Spleen (tissue), 11 donors: ENCODE results near the gene TUBGCP6. TPM values are rescaled to one million over a fixed set of nuclear protein-coding genes. Genes with fewer than 3 reads are reported as not detected.

Experiments
- DNase-seq: peaks from one replicate; pipeline ENCODE4 v3.0.0-alpha.2; 2020
- H3K27ac ChIP-seq, 8 donors: fragments of 200-600 bp; sonication (generic) in 7 of 8; 1 replicate in 4 of 8; 2 replicates in 4 of 8; pipeline versions ENCODE4 v1.5.0 to v1.8.0; 2016 to 2021; ENCODE audit warnings: inconsistent platforms in 4 of 8, mild to moderate bottlenecking in 4 of 8, moderate library complexity in 1 of 8
- H3K27me3 ChIP-seq, 7 donors: fragments of 200-600 bp; sonication (generic) in 6 of 7; replicated peaks in 1 of 7; 1 replicate in 4 of 7; 2 replicates in 3 of 7; pipeline versions ENCODE4 v1.5.0 to v1.8.0; 2016 to 2021; ENCODE audit warnings: inconsistent platforms in 3 of 7, mild to moderate bottlenecking in 1 of 7
- H3K36me3 ChIP-seq, 6 donors: fragments of 200-600 bp; sonication (generic) in 5 of 6; 1 replicate in 4 of 6; 2 replicates in 2 of 6; pipeline versions ENCODE4 v1.5.0 to v1.8.0; 2016 to 2021; ENCODE audit warnings: inconsistent platforms in 2 of 6
- H3K4me1 ChIP-seq, 6 donors: fragments of 200-600 bp; sonication (generic) in 5 of 6; 1 replicate in 3 of 6; 2 replicates in 3 of 6; pipeline versions ENCODE4 v1.5.0 to v1.8.0; 2016 to 2021; ENCODE audit warnings: inconsistent platforms in 3 of 6
- H3K4me3 ChIP-seq, 8 donors: fragments of 200-600 bp; sonication (generic) in 7 of 8; 1 replicate in 4 of 8; 2 replicates in 4 of 8; pipeline versions ENCODE4 v1.5.0 to v1.8.0; 2016 to 2021; ENCODE audit warnings: inconsistent platforms in 4 of 8, mild to moderate bottlenecking in 4 of 8, moderate library complexity in 2 of 8
- H3K9me3 ChIP-seq, 8 donors: fragments of 200-600 bp; sonication (generic) in 7 of 8; 1 replicate in 4 of 8; 2 replicates in 4 of 8; pipeline versions ENCODE4 v1.5.0 to v1.8.0; 2016 to 2021; ENCODE audit warnings: inconsistent platforms in 4 of 8
- POLR2A ChIP-seq, 3 donors: fragments of 450-650 bp; IDR thresholded peaks; one replicate each; pipeline ENCODE4 v1.5.1; 2017; ENCODE audit warnings: antibody characterized with exemption in 3 of 3, mild to moderate bottlenecking in 1 of 3
- POLR2AphosphoS5 ChIP-seq, 3 donors: sonication (generic); formaldehyde crosslinking; IDR thresholded peaks; one replicate each; pipeline ENCODE4 v1.5.1; 2017; ENCODE audit warnings: antibody characterized with exemption in 3 of 3
- WGBS, 5 donors: extraction: QIAGEN DNeasy Blood & Tissue Kit in 3 of 5; methylation state at CpG; one replicate each; pipeline versions ENCODE4 v1.1.5 to v1.1.7; 2013 to 2018; 5-methylcytosine and 5-hydroxymethylcytosine counted together
- intact Hi-C: fragments of 100-400 bp; cut with DNase I; formaldehyde crosslinking; loops from one replicate; pipeline ENCODE4 v1.15.0; 2023; ENCODE audit warnings: low total_unique reads
- polyA plus RNA-seq, 3 donors: library from polyadenylated mRNA; stranded (reverse); fragments of 200-250 nt; gene quantifications; one replicate each; pipeline ENCODE4 v1.2.1, GENCODE V29; 2013
- total RNA-seq, 7 donors: library from RNA; depleted of rRNA in 3 of 7; stranded (reverse); fragments of >200 nt in 3 of 7; fragmentation: NEBNext Ultra II Directional in 4 of 7; extraction: Animal tissue kit (Norgen Biotek cat#: 25700) in 4 of 7; gene quantifications; one replicate each; pipeline versions ENCODE4 v1.1.0 to v1.2.1, GENCODE V29; 2016 to 2021
- TF ChIP-seq, protein P1 (sequence below), 11 experiments: fragments of 200-600 bp in 7 of 11; fragments of 450-650 bp in 4 of 11; sonication (generic) in 4 of 11; IDR thresholded peaks in 8 of 11; conservative IDR thresholded peaks in 3 of 11; 1 replicate in 7 of 11; 2 replicates in 4 of 11; pipeline versions ENCODE4 v1.4.0 to v1.8.0; 2016 to 2021; ENCODE audit warnings: antibody characterized with exemption in 11 of 11, inconsistent platforms in 4 of 11, mild to moderate bottlenecking in 1 of 11
- donor health status: healthy with polysubstance abuse.
- donor health status: DM: no; HTN: no; CAD: no; lungs with moderate emphysema.
- donor health status: DM: no; HTN: no; CAD: no.
- donor health status: Bipolar disorder and iron deficiency.
- donor health status: healthy.
- donor health status: DM: no; HTN: no; CAD: no.
- donor health status: DM: yes; HTN: yes; CAD: no.

TUBGCP6 gene
- total and polyA plus RNA-seq, 10 donors: 36.0 to 98.0 (median 69.3) TPM

DNA sequence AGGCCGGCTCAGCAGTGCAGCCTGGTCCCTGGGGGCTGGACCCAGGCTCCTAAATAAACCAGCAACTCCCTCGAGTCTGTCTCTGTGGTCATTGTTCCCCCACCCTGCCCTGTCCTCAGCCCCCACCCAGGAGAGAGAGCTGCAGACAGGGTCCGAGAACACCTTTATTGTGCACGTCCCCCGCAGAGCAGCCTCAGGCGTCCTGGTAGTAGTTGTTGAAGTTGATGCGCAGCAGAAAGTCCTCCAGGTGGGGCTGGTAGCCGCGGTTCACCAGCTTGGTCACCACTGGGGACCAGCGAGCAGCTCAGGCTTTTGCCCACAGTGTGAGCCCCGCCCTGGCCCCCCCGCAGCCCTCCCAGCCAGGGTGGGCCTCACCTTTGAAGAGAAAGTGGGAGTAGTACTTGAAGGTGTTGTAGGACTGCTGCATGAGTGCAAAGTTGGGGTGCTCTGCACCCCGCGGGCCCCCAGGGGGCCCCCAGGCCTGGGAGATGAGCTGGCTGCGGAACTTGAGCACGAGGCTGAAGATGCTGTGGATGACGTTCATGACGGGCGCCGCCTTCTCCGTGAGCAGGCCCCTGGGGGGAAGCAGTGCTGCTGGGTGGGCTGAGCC is 27.2 kb downstream of the TUBGCP6 start:
- Histone ChIP-seq H3K36me3 (peaks cover 4 to 100% (median 92%) of the 10 kb centered on the region in 6 donors), H3K27ac (no peak overlapping the region), H3K4me3 (no peak overlapping the region), H3K4me1 (no peaks in the 10 kb centered on the region), H3K27me3 (no peaks in the 10 kb centered on the region), H3K9me3 (no peaks in the 10 kb centered on the region)
- no peak for DNase-seq
- intact Hi-C loops: no loop called here
- 81 to 92% (median 84%) methylated on average over 16 to 21 of the region's 21 CpGs for WGBS, 5 donors
- TF ChIP-seq POLR2A (IDR thresholded peaks at IDR 0.05) (no peak), POLR2AphosphoS5 (IDR thresholded peaks at IDR 0.05) (no peak)
- TF ChIP-seq, protein P1, sequence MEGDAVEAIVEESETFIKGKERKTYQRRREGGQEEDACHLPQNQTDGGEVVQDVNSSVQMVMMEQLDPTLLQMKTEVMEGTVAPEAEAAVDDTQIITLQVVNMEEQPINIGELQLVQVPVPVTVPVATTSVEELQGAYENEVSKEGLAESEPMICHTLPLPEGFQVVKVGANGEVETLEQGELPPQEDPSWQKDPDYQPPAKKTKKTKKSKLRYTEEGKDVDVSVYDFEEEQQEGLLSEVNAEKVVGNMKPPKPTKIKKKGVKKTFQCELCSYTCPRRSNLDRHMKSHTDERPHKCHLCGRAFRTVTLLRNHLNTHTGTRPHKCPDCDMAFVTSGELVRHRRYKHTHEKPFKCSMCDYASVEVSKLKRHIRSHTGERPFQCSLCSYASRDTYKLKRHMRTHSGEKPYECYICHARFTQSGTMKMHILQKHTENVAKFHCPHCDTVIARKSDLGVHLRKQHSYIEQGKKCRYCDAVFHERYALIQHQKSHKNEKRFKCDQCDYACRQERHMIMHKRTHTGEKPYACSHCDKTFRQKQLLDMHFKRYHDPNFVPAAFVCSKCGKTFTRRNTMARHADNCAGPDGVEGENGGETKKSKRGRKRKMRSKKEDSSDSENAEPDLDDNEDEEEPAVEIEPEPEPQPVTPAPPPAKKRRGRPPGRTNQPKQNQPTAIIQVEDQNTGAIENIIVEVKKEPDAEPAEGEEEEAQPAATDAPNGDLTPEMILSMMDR (IDR thresholded peaks at IDR 0.05 in 8 of 11, conservative IDR thresholded peaks at IDR 0.05 in 3 of 11): no peak

DNA sequence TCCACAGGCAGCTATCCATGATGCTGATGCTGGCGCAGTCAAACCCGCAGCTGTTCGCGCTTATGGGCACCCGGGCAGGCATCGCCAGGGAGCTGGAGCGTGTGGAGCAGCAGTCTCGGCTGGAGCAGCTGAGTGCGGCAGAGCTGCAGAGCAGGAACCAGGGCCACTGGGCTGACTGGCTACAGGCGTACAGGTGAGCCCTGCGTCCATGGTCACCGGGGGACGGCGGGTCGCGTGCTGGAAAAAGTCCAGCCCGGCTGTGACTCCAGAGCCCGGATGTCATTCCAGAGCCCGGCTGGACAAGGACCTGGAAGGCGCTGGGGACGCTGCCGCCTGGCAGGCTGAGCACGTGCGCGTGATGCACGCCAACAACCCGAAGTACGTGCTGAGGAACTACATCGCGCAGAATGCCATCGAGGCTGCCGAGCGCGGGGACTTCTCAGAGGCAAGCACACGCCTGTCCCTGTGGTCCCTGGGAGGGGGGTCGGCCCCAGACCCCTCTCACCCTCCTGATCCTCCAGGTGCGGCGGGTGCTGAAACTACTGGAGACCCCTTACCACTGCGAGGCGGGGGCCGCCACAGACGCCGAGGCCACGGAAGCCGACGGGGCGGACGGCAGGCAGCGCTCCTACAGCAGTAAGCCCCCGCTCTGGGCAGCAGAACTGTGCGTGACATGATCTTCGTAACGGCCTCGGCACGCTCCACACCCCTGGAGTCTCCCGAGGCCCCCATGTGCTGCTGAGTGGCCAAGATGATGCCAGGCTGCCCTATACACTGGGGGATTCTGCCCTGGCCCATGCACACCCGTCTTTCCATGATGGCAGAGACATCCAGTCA is 27.9 kb downstream of the TUBGCP6 start:
- TF ChIP-seq, protein P1 (IDR thresholded peaks at IDR 0.05 in 8 of 11, conservative IDR thresholded peaks at IDR 0.05 in 3 of 11): no peak
- peak; percentile 15 to 71 (median 27) for TF ChIP-seq POLR2AphosphoS5 (IDR thresholded peaks at IDR 0.05)
- 95 to 96% (median 96%) methylated on average over 34 to 57 of the region's 57 CpGs for WGBS, 5 donors
- DNase-seq: no peak
- H3K4me1 ChIP-seq: no peaks in the 10 kb centered on the region
- H3K9me3 ChIP-seq: no peaks in the 10 kb centered on the region
- no peak overlapping the region for H3K27ac ChIP-seq
- no peaks in the 10 kb centered on the region for H3K27me3 ChIP-seq
- intact Hi-C loops: no loop called here
- H3K36me3 ChIP-seq: peaks cover 4 to 100% (median 92%) of the 10 kb centered on the region in 6 donors
- no peak overlapping the region for H3K4me3 ChIP-seq

DNA sequence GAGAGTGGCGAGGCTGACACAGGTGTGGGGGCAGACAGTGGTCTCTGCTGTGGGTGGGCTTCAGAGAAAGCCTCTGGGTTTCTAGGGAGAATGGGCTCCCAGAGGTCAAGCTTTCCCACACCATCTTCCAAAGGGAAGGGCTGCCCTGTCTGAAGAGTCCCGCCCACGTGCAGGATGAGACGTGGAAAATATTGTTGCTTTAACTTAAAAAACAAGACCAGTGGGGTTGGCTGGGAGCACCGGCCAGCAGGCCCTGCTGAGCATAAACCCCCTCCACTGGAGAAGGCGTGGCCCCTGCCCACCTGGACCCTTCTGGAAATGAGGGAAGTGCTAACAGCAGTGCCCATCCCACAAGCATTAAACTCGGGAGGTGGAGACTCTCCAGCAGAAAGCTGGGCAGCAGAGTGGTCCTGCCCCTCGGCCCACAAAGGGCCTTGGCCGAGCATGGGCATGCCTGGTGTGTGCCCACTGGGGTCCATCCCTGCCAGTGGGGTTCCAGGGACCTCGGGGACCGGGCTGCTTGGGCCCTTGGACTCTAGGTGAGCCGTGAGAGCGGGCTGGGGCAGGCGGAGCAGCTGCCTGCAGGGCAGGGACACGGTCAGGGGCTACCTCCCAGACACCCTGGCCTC is 28.7 kb downstream of the TUBGCP6 start:
- intact Hi-C loops: no loop called here
- H3K27ac ChIP-seq: no peak overlapping the region
- no peak overlapping the region for H3K4me3 ChIP-seq
- no peaks in the 10 kb centered on the region for H3K4me1 ChIP-seq
- H3K36me3 ChIP-seq: peaks cover 4 to 100% (median 89%) of the 10 kb centered on the region in 6 donors
- no peaks in the 10 kb centered on the region for H3K9me3 ChIP-seq
- TF ChIP-seq POLR2AphosphoS5 (IDR thresholded peaks at IDR 0.05) (no peak), POLR2A (IDR thresholded peaks at IDR 0.05) (no peak)
- TF ChIP-seq, protein P1 (IDR thresholded peaks at IDR 0.05 in 8 of 11, conservative IDR thresholded peaks at IDR 0.05 in 3 of 11): no peak
- H3K27me3 ChIP-seq: no peaks in the 10 kb centered on the region
- no peak for DNase-seq
- 87 to 96% (median 91%) methylated on average over 8 to 15 of the region's 15 CpGs for WGBS, 5 donors
